ENCODE results near the gene GCN1. TPM values are rescaled to one million over a fixed set of nuclear protein-coding genes. Genes with fewer than 3 reads are reported as not detected.

The GCN1 gene
- total RNA-seq, 2 experiments from 2014 or later = 101 to 110 TPM

DNA sequence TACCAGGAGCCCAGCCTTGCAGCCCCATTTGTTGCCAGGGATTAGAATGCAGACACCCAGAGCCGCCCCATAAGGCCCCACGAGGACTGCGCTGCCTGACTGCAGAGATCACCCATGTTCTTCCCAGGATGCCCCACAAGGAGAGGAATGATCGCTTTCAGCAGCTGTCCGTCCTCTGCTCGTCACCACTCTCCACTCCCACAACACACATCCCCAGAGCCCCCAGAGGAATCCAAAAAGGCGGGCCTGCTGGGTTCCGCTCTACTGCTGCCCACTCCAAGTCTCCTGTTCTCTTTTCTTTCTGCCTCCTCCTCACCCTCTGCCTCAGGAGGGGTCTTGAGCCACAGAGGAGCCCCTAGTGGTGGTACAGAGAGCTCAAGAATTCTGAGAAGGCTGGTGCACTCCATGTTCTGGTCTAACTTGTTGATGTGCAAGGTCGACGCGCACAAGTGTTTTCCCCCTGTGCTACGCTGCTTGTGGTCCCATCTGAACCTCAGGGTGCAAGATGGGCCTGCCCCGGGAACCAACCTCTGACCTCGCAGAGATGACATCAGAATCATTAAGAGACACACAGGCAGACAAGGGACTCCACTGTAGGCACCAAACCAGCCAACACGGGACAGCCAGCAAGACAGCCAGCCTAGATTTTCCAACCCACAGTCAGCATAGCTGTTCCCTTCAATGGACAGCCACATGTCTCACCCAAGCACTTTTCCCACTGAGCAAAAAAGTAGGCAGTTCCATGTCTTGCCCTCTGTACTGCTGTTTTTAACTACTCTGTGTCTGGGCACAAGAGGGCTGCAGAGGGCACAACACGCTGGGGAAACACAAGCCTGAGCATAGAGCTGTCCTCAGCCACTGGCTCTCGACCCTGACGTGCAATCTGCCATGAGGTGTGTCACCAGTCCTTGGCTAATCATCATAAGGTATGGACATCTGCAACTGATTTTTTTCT, 41.1 kb upstream of the GCN1 start:
- POLR2A ChIA-PET = interaction anchor here (0.8 to 2.6 kb wide), 4 partner anchors 12 to 56 kb away, joined by 3 to 16 read pairs (median 4); partner anchors contain the start of genes RNU4-2 and RPLP0
- DNase-seq (no peak), ATAC-seq (ENCODE audit: low read depth) (no peak)
- Mint-ChIP-seq H3K4me3 (no peak overlapping the region), H3K27me3 (no peaks in the 10 kb centered on the region), H3K27ac (no peak overlapping the region), H3K36me3 (peaks cover 5% of the 10 kb centered on the region), H3K9me3 (no peaks in the 10 kb centered on the region), H3K4me1 (peaks cover 47% of the 10 kb centered on the region)

DNA sequence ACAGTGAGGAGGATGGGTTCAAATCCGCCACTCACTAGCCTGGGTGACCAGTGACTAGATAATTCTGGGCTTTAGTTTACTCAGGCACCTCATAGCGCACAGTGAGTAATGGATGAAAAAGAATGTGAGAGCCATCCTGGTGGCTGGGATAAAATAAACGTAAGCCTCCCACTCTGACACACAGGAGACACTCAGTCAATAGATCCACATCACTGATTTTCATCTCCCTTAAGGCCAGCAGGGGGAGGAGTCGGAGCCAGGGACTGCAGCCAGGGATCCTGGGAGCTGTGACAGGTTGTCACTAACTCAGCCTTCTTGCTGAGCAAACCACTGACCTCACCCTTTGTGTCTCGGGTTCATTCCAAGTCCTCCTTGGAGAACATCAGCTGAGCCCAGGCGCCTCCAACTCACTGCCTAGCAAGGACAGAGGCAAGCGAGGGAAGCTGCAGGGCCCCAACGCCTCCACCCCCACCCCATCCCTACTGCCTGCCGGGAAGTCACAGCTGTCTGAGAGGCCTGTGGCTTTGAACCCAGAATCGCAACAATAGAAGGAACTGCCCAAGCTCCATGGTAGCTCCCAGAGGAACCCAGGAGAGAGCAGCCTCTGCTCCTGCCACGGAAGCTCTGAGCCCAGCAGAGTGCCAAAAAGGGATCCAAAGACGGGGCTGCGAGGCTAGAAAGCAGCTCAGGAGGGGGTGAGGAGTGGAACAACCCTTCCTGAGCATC, 40.3 kb upstream of the GCN1 start:
- H3K27me3 Mint-ChIP-seq = no peaks in the 10 kb centered on the region
- DNase-seq (no peak), ATAC-seq (ENCODE audit: low read depth) (no peak)
- H3K4me1 Mint-ChIP-seq = peaks cover 47% of the 10 kb centered on the region
- no peaks in the 10 kb centered on the region for H3K9me3 Mint-ChIP-seq
- H3K27ac Mint-ChIP-seq = no peak overlapping the region
- no peak overlapping the region for H3K4me3 Mint-ChIP-seq
- peaks cover 5% of the 10 kb centered on the region for H3K36me3 Mint-ChIP-seq
- POLR2A ChIA-PET = interaction anchor here (0.8 to 2.6 kb wide), 4 partner anchors 13 to 57 kb away, joined by 3 to 16 read pairs (median 4); partner anchors contain the start of genes RNU4-2 and RPLP0

DNA sequence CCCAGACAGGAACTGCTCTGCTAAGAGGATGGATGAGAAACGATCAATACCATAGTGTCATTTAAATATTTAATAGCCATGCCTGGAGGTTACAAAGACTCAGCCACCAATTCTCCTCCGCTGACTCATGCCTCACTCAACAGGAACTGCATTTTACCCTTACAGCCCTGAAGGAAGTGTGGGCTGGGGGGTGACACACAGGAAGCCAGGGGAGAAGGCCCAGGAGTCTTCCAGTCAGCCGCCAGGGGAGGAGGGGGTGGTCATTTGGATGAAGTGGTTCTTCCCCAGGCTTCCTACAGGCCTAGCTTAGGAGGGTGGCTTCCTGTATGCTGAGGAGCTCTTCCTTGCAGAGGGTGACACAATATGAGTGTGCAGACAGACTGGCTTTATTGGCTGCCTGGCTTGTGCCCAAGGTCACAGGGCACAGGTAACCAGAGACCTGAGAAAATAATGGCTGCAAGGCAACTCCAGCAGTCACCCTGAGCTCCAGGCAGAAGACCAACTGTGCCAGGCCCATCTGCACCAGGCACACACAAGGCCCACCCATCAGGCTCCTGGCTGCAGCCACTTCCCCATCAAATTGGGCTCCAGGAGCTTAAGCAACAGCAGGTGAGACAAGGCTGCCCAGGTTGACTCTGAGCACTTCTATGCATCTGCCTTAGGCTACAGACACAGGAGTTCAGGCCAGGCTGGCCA, 36.9 kb upstream of the GCN1 start:
- DNase-seq (peak; percentile 59), ATAC-seq (ENCODE audit: low read depth) (peak; percentile 78)
- H3K9me3 Mint-ChIP-seq = no peaks in the 10 kb centered on the region
- H3K4me1 Mint-ChIP-seq = peaks cover 64% of the 10 kb centered on the region
- peak overlapping the region; percentile 80 for H3K4me3 Mint-ChIP-seq
- peaks cover 5% of the 10 kb centered on the region for H3K36me3 Mint-ChIP-seq
- H3K27ac Mint-ChIP-seq = peak overlapping the region; percentile 88
- no peaks in the 10 kb centered on the region for H3K27me3 Mint-ChIP-seq
- POLR2A ChIA-PET = interaction anchor here (1.0 to 9.7 kb wide), 8 partner anchors 8 to 207 kb away, joined by 6 to 202 read pairs (median 17); partner anchors contain the start of genes COX6A1, PXN, RNU4-1 and RNU4-2

DNA sequence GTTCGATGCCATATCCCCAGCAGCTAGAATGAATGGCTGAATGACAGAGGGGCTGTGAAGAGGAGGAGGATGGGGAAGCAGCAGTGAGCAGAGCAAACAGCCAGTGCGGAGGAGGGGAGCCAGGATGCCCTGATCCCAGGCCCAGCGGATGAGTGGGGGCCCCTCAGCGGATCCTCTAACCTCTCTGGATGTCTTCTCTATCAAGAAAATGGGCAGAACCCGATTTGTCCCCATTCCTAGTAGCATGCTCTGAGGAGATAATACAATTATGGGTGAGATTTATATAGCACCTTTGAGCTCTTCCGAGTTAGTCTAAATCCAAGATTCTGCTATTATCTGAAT, 36.4 kb upstream of the GCN1 start:
- POLR2A ChIA-PET = interaction anchor here (1.0 to 9.7 kb wide), 7 partner anchors 9 to 207 kb away, joined by 6 to 202 read pairs (median 27); partner anchors contain the start of genes COX6A1, PXN, RNU4-1 and RNU4-2
- peaks cover 66% of the 10 kb centered on the region for H3K4me1 Mint-ChIP-seq
- DNase-seq (no peak), ATAC-seq (ENCODE audit: low read depth) (no peak)
- peak overlapping the region; percentile 80 for H3K4me3 Mint-ChIP-seq
- peaks cover 5% of the 10 kb centered on the region for H3K36me3 Mint-ChIP-seq
- H3K9me3 Mint-ChIP-seq = no peaks in the 10 kb centered on the region
- no peaks in the 10 kb centered on the region for H3K27me3 Mint-ChIP-seq
- peak overlapping the region; percentile 88 for H3K27ac Mint-ChIP-seq

DNA sequence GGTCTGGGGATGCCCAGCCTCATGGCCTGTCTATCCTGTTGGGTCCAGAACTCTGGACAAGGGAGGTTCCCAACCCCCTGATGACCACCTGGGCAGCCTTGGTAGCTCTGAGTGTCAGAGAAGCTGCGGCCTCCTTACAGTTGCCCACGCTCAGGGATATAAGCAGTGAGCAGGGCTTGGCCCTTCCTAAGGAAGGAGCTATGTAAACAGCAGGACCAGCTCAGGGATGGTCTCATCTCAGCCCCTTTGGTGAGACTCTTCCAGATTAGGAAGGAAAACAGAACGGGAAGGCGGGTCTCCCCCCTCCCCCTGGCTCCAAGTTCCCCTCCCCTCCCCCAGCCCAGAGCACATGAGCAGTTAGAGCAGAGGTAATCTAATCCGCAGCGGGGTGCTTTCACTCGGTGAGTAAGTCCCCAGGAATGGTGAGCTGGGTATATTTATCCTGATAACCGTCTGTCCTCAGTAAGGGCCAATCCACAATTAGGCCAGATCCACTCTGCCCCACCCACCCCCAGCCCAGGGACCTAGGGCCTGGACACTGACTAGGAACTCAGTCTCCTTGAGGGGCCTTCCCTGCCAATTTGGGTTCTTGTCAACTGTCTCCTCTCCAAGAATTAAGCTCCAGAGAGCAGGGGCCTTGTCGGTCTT, 35.9 kb upstream of the GCN1 start:
- DNase-seq = no peak
- ATAC-seq (ENCODE audit: low read depth) = no peak
- POLR2A ChIA-PET = interaction anchor here (1.0 to 9.7 kb wide), 7 partner anchors 9 to 208 kb away, joined by 6 to 202 read pairs (median 27); partner anchors contain the start of genes COX6A1, PXN, RNU4-1 and RNU4-2
- no peaks in the 10 kb centered on the region for H3K27me3 Mint-ChIP-seq
- H3K9me3 Mint-ChIP-seq = no peaks in the 10 kb centered on the region
- H3K27ac Mint-ChIP-seq = peak overlapping the region; percentile 88
- H3K36me3 Mint-ChIP-seq = peaks cover 3% of the 10 kb centered on the region
- H3K4me3 Mint-ChIP-seq = peak overlapping the region; percentile 80
- peaks cover 68% of the 10 kb centered on the region for H3K4me1 Mint-ChIP-seq

DNA sequence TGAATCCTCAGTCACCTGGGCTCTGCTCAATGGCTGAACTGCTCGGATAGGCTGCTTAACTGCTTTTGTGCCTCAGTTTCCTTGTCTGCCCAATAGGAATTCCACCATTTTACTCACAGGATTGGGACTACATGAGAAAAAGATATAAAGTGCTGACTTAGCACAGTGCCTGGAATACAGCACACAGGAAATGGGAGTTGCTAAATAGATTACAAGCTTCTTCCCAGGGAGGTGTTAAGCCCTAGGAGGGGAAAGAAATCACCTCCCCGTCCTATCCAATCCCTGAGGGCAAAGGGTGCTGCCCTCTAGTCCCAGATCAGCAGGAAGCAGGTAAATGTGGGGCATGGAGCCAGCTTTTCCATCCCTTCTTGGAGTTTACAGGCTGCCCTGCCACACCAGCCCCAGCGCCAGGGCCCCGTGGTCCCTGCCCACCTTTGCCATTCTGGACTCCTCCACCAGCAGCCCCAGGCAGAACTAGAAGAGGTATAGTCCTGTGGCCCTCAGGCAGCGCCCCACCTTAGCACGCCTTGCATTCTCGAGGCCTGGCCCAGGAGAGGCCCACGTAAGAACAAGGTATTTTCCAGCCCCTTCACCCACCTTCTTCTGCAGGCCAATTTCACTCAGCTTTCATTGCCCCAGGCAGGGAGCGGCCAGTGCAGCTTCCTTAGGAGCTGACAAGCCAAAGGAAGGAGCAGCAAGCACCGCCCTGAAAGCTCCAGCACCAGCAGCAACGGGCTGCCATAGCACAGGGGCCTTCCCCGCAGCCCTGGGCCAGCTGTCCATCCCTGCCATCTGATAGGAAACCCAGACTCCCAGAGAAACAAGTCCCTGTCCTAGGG, 35.2 kb upstream of the GCN1 start:
- Mint-ChIP-seq H3K4me3 (peak overlapping the region; percentile 8), H3K4me1 (peaks cover 73% of the 10 kb centered on the region), H3K27ac (no peak overlapping the region), H3K9me3 (no peaks in the 10 kb centered on the region), H3K27me3 (no peaks in the 10 kb centered on the region), H3K36me3 (peaks cover 3% of the 10 kb centered on the region)
- DNase-seq (no peak), ATAC-seq (ENCODE audit: low read depth) (no peak)
- POLR2A ChIA-PET = interaction anchor here (2.2 to 9.7 kb wide), 5 partner anchors 10 to 62 kb away, joined by 6 to 202 read pairs (median 107); partner anchors contain the start of genes PXN, RNU4-1, RNU4-2 and RPLP0

DNA sequence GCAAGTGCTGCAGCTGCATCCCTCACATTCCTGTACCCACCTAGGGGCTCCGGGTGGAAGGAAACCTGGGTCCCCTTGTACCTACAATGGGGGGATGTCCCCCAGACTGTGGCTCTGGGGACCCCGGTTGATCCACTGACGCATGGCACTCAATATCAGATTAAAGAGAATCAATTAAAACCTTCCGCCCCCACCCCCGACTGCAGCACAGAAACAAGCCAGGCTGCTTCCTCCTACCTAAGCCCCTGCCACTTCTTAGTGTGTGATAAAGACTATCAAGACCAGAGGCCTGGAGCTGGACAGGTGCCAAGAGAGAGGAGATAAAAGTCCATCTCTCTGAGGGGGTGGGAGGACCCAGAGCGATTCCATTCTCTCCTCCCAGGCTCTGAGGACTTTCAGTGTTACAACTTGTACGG, 34.6 kb upstream of the GCN1 start:
- Mint-ChIP-seq H3K9me3 (no peaks in the 10 kb centered on the region), H3K36me3 (peaks cover 3% of the 10 kb centered on the region), H3K4me3 (no peak overlapping the region), H3K4me1 (peaks cover 69% of the 10 kb centered on the region), H3K27me3 (no peaks in the 10 kb centered on the region), H3K27ac (peak overlapping the region; percentile 51)
- POLR2A ChIA-PET = interaction anchor here (4.3 to 9.7 kb wide), 5 partner anchors 23 to 62 kb away, joined by 27 to 202 read pairs (median 107); partner anchors contain the start of genes PXN, RNU4-1, RNU4-2 and RPLP0
- ATAC-seq (ENCODE audit: low read depth) = no peak
- no peak for DNase-seq

DNA sequence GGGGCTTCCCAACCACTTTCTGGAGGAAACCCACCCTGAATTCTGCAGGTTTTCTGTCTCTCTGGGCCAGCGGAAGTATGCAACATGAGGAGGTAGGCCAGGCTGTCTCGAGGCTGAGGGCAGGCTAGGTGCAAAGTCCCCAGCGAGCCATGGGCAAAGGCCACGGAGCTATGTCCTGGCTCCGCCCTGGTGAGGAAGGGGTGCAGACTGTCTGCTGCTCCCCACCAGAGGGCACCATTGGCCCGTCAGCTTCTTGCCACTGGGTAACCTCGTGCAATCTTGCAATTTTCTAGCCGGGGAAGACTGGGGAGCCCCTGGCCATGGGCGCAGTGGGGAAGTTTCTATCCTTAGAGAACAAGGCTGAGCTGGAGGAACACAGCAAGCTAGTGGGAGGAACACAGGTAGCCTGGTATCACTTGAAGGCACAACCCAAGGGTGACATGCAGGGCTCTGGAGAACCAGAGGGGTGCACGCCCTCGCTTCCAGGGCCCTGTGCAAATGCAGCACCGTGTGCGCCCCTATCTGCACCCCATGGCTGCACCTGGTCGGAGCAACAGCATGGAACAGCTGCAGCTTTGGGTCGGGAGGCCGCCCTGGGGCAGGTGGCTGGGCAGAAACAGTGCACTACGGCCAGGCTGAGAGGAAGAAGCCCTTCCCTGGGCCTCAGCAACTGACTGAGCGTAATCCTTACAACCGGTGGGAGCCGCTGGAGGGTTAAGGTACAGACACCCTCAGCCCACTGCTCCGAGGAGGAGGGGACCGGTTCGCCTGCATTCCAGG, 34.0 kb upstream of the GCN1 start:
- peak; percentile 69 for ATAC-seq (ENCODE audit: low read depth)
- Mint-ChIP-seq H3K4me1 (peaks cover 65% of the 10 kb centered on the region), H3K27me3 (no peaks in the 10 kb centered on the region), H3K27ac (peak overlapping the region; percentile 51), H3K36me3 (peaks cover 2% of the 10 kb centered on the region), H3K9me3 (no peaks in the 10 kb centered on the region), H3K4me3 (peak overlapping the region; percentile 58)
- POLR2A ChIA-PET = interaction anchor here (4.8 to 9.7 kb wide), 4 partner anchors 24 to 63 kb away, joined by 62 to 202 read pairs (median 153); partner anchors contain the start of genes PXN, RNU4-1, RNU4-2 and RPLP0
- DNase-seq = peak; percentile 89

DNA sequence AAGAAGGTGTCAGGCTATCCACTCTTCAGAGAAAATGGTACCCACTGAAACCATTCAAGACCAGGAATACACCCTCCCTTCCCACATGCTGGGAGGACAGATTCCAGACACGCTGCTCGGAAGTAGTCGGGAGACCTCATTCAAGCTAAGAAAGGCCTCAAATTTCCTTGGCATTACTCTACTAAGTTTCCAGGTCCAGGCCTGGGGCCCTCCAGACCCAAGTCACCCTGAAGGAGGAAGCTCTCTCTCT, 33.5 kb upstream of the GCN1 start:
- H3K4me1 Mint-ChIP-seq = peaks cover 63% of the 10 kb centered on the region
- no peak for ATAC-seq (ENCODE audit: low read depth)

DNA sequence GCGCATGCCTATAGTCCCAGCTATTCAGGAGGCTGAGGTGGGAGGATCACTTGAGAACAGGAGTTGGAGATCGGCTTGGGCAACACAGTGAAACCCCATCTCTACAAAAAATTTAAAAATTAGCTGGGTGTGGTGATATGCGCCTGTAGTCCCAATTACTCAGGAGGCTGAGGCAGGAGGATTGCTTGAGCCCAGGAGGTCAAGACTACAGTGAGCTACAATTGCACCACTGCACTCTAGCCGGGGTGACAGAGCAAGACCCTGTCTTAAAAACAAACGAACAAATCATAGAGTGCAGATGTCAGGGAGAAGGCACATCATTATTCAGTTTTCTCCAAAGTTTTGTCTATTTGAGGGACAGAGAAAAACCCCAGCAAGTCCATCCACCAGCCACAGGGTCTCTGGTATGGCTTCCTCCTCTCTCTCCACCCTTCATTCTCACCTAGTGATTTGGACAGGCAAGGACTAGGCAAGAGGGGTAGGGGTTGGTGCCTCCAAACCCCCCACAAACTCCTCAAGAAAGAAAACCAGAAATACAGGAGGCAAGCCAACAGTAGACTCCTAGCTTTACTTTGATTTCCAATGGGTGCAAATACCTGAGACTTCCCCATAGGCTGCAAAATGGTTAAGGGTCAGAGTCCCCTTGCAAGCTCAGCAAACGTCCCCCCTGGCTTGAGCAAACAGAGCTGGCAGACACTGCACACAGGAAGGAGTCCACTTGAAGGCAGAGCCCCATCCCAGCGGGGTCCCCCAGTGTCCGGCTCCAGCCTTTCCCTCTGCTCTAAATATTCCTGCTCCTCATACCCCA, 32.9 kb upstream of the GCN1 start:
- no peak for ATAC-seq (ENCODE audit: low read depth)
- no peaks in the 10 kb centered on the region for H3K27me3 Mint-ChIP-seq
- peaks cover 8% of the 10 kb centered on the region for H3K36me3 Mint-ChIP-seq
- DNase-seq = no peak
- no peaks in the 10 kb centered on the region for H3K9me3 Mint-ChIP-seq
- H3K4me1 Mint-ChIP-seq = peaks cover 60% of the 10 kb centered on the region
- no peak overlapping the region for H3K27ac Mint-ChIP-seq
- POLR2A ChIA-PET = interaction anchor here (4.8 to 9.7 kb wide), 4 partner anchors 25 to 64 kb away, joined by 62 to 202 read pairs (median 153); partner anchors contain the start of genes PXN, RNU4-1, RNU4-2 and RPLP0
- no peak overlapping the region for H3K4me3 Mint-ChIP-seq

More for the DNA sequence above, 33.5 kb upstream of the GCN1 start:
- H3K9me3 Mint-ChIP-seq = no peaks in the 10 kb centered on the region
- peak overlapping the region; percentile 58 for H3K4me3 Mint-ChIP-seq
- peak overlapping the region; percentile 51 for H3K27ac Mint-ChIP-seq
- POLR2A ChIA-PET = interaction anchor here (4.8 to 9.7 kb wide), 4 partner anchors 24 to 63 kb away, joined by 62 to 202 read pairs (median 153); partner anchors contain the start of genes PXN, RNU4-1, RNU4-2 and RPLP0
- H3K36me3 Mint-ChIP-seq = peaks cover 5% of the 10 kb centered on the region
- no peak for DNase-seq
- no peaks in the 10 kb centered on the region for H3K27me3 Mint-ChIP-seq
